Urinary bladder (tissue), 4 donors: ENCODE results near the gene SBF2. TPM values are rescaled to one million over a fixed set of nuclear protein-coding genes. Genes with fewer than 3 reads are reported as not detected.

Experiments
- DNase-seq: peaks from one replicate; pipeline ENCODE4 v3.0.0-alpha.2; 2015; ENCODE audit errors: extremely low spot score
- H3K27ac ChIP-seq: one replicate; pipeline ENCODE4 v1.5.1; 2013; ENCODE audit warnings: low read depth, mild to moderate bottlenecking, moderate library complexity
- H3K36me3 ChIP-seq: one replicate; pipeline ENCODE4 v1.6.1; 2013; ENCODE audit warnings: mild to moderate bottlenecking, moderate library complexity; ENCODE audit not compliant: insufficient read depth
- H3K4me1 ChIP-seq: one replicate; pipeline ENCODE4 v1.6.1; 2013; ENCODE audit warnings: mild to moderate bottlenecking, moderate library complexity; ENCODE audit not compliant: insufficient read depth
- H3K4me3 ChIP-seq: one replicate; pipeline ENCODE4 v1.5.1; 2013; ENCODE audit warnings: low read depth, low read length
- WGBS: extraction: QIAGEN DNeasy Blood & Tissue Kit; methylation state at CpG from one replicate; pipeline ENCODE4 v1.1.7; 2013; 5-methylcytosine and 5-hydroxymethylcytosine counted together
- polyA plus RNA-seq: library from polyadenylated mRNA; stranded (reverse); fragments of 200-250 nt; gene quantifications from one replicate; pipeline ENCODE4 v1.2.3, GENCODE V29; 2013
- small RNA-seq: library from RNA; depleted of rRNA; stranded (forward); fragments of <200 nt; gene quantifications from one replicate; pipeline ENCODE3, GENCODE V24; 2014
- total RNA-seq: library from RNA; depleted of rRNA; stranded (reverse); fragments of >200 nt; gene quantifications from one replicate; pipeline ENCODE4 v1.2.3, GENCODE V29; 2014
- donor health status: healthy with polysubstance abuse.
- donor health status: healthy.

The SBF2 gene
- total and polyA plus RNA-seq, 2 donors = 27.8 to 114 TPM

DNA sequence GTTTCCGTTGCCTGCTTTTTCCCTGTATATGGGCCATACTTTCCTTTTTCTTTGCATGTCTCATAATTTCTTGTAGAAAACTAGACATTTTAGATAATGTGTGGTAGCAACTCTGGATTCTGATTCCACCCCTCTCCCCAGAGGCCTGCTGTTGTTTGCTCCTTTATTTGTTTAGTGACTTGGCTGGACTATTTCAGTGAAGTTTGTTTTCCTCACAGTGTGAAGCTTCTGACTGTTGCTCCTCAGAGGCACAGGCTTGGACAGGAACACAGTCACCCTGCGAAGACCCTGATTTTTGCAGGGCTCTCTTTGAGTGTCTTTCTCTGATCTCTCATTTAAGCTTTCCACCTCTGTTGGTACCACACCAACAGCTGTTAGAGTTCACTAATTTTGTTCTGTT, 557.7 kb downstream of the SBF2 start:
- no peak overlapping the region for H3K27ac ChIP-seq
- no peaks in the 10 kb centered on the region for H3K36me3 ChIP-seq
- no peaks in the 10 kb centered on the region for H3K4me1 ChIP-seq
- WGBS = 92% methylated on average over 2 of the region's 2 CpGs
- no peak for DNase-seq
- no peak overlapping the region for H3K4me3 ChIP-seq

DNA sequence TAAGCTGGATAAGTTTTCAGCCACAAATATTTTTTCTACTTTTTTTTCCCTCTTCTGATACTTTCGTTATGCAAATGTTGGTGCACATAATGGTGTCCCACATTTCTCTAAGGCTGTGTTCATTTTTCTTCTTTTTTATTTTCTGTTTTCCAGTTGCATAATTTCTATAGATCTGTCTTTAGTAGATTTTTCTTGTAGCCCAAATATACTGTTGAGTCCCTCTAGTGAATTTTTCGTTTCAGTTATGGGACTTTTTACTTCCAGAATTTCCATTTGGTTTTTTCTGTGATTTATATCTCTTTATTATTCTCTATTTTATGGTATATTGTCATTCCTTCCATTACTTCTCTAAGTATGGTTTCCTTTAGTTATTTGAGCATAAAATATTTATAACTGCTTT, 558.1 kb downstream of the SBF2 start:
- Histone ChIP-seq H3K4me1 (no peaks in the 10 kb centered on the region), H3K27ac (no peak overlapping the region), H3K4me3 (no peak overlapping the region), H3K36me3 (no peaks in the 10 kb centered on the region)
- 98% methylated on average over 2 of the region's 2 CpGs for WGBS
- no peak for DNase-seq

DNA sequence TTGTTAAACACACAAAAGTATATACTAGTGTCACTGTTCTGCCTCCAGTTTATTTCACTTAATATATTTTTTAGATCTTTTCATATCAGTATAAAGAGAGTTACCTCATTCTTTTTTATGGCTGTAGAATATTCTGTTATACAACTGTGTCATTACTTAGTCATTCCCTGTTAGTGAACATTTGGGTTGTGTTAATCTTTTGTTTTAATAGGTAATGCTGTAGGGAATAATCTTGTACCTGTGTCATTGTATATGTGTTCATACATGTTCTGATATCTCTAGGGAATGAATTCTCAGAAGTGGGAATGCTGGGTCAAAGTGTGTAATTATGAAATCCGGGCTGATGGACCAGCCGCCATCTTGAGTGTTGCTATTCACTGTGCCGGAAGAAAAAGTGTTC, 558.8 kb downstream of the SBF2 start:
- H3K36me3 ChIP-seq = no peaks in the 10 kb centered on the region
- H3K27ac ChIP-seq = no peak overlapping the region
- H3K4me1 ChIP-seq = no peaks in the 10 kb centered on the region
- DNase-seq = no peak
- no peak overlapping the region for H3K4me3 ChIP-seq
- 94% methylated on average over 3 of the region's 3 CpGs for WGBS

DNA sequence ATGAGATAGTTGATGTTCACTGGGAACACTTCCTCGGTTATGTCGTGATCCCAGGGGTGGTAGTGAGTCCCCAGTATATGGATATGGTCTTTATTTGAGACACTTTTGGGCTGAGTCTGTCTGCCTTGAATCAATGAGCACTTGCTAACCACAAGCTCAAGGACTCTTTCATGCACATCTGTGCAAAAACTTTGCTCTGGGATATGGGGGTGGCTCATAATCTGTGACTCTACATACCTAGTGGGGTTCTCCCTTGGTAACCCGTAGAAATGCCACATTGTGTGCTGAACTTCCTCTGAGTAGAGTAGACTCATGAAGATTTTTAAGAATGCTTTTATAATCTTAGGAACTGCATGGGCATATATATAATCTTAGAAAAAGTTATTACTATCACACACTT, 560.8 kb downstream of the SBF2 start:
- WGBS = 94% methylated on average over 3 of the region's 3 CpGs
- no peak for DNase-seq
- no peak overlapping the region for H3K27ac ChIP-seq
- H3K4me1 ChIP-seq = no peaks in the 10 kb centered on the region
- no peak overlapping the region for H3K4me3 ChIP-seq
- H3K36me3 ChIP-seq = peaks cover 2% of the 10 kb centered on the region

DNA sequence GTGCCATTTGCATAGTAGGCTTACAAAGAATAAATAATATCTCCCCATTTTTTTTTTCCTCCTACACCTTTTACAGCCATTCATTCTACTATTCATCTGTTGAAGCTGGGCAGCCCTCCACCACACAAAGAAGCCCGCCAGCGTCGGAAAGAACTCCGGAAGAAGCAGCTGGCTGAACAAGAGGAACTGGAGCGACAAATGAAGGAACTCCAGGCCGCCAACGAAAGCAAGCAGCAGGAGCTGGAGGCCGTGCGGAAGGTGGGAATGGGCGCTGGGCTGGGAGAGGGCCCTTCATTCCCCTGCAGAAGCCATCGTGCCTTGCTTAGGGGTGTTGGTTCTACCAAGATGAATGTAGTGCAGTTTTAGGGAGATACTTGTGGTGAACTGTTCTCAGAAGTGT, 561.6 kb downstream of the SBF2 start:
- 82% methylated on average over 11 of the region's 11 CpGs for WGBS
- no peaks in the 10 kb centered on the region for H3K4me1 ChIP-seq
- H3K4me3 ChIP-seq = no peak overlapping the region
- peaks cover 2% of the 10 kb centered on the region for H3K36me3 ChIP-seq
- no peak overlapping the region for H3K27ac ChIP-seq
- DNase-seq = no peak

DNA sequence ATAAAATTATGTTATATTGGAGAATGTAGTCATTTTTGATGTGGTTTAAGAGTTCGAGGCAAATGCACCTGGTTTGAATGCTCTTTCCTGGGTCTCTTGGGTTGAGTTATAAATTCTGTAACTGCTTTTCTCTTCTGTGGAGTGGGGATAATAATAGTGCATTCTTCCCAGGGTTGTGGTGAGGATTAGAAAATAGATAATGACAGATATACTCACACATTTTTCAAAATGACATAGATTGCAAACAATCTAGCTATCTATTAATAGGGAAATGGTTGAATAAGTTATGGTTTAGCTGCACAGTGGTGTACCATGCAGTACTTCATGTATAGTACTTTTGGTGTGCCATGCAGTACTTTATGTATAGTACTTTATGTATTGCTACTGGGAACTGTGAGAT, 562.8 kb downstream of the SBF2 start:
- Histone ChIP-seq H3K36me3 (peaks cover 2% of the 10 kb centered on the region), H3K4me1 (no peaks in the 10 kb centered on the region), H3K4me3 (no peak overlapping the region), H3K27ac (no peak overlapping the region)
- WGBS = 93% methylated on average over 1 of the region's 1 CpG
- DNase-seq = no peak

Small RNA genes within 50 kb of the gene (small RNA-seq; reads per million reads assigned to genes)
- not detected for gene AC080023.2
- gene RNU7-28P = not detected

Other genes with a start within 250 kb of the SBF2 start
- gene ADM, start 10.9 kb upstream of the SBF2 start, total RNA-seq = 28.2 TPM
- gene ADM, start 10.9 kb upstream of the SBF2 start, polyA plus RNA-seq = 47.2 TPM
- gene AMPD3, start 161.0 kb upstream of the SBF2 start, total RNA-seq = 5.2 TPM
- 2.4 TPM for gene AMPD3, start 161.0 kb upstream of the SBF2 start, polyA plus RNA-seq
- 52.0 TPM for gene RNF141, start 247.0 kb upstream of the SBF2 start, total RNA-seq
- gene RNF141, start 247.0 kb upstream of the SBF2 start, polyA plus RNA-seq = 16.4 TPM